GM12872 (cell line): ENCODE measurements around the gene TPSAB1.

Experiments used
- TF ChIP-seq, protein P1 (sequence below): IDR thresholded peaks from 3 replicates; pipeline ENCODE4 v1.5.1; 2011; ENCODE audit warnings: low read depth, mild to moderate bottlenecking, low read length, moderate library complexity; ENCODE audit not compliant: insufficient read depth

TPSAB1 gene

DNA sequence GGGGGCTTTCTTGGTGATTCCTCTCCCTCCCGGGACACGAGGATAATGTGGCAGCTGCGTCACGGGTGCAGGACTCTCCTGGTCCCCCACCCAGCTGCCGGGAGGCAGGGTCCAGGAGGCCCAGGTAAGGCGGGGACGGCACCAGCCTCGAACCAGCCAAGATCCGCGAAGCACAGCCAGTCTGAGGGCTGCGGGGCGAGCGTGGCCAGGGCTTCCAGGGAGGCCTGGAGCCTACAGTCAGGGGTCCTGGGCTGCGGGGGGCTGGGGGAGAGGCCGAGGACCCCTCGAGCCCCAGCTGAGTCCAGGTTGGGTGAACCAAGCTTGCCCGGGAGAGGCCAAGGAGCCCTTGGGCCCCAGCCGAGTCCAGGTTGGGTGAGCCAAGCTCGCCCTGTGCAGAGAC lies 25.3 kb downstream of the TPSAB1 start:
- TF ChIP-seq, protein P1, sequence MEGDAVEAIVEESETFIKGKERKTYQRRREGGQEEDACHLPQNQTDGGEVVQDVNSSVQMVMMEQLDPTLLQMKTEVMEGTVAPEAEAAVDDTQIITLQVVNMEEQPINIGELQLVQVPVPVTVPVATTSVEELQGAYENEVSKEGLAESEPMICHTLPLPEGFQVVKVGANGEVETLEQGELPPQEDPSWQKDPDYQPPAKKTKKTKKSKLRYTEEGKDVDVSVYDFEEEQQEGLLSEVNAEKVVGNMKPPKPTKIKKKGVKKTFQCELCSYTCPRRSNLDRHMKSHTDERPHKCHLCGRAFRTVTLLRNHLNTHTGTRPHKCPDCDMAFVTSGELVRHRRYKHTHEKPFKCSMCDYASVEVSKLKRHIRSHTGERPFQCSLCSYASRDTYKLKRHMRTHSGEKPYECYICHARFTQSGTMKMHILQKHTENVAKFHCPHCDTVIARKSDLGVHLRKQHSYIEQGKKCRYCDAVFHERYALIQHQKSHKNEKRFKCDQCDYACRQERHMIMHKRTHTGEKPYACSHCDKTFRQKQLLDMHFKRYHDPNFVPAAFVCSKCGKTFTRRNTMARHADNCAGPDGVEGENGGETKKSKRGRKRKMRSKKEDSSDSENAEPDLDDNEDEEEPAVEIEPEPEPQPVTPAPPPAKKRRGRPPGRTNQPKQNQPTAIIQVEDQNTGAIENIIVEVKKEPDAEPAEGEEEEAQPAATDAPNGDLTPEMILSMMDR: no peak

DNA sequence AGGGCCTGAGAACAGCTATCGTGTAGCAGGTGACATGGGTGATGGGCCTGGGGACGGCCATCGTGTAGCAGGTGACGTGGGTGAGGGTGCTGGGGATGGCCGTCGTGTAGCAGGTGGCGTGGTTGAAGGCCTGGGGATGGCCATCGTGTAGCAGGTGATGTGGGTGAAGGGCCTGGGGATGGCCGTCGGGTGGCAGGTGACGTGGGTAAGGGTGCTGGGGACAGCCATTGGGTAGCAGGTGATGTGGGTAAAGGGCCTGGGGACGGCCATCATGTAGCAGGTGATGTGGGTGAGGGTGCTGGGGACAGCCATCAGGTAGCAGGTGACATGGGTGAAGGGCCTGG lies 30.8 kb downstream of the TPSAB1 start:
- TF ChIP-seq, protein P1: no peak

DNA sequence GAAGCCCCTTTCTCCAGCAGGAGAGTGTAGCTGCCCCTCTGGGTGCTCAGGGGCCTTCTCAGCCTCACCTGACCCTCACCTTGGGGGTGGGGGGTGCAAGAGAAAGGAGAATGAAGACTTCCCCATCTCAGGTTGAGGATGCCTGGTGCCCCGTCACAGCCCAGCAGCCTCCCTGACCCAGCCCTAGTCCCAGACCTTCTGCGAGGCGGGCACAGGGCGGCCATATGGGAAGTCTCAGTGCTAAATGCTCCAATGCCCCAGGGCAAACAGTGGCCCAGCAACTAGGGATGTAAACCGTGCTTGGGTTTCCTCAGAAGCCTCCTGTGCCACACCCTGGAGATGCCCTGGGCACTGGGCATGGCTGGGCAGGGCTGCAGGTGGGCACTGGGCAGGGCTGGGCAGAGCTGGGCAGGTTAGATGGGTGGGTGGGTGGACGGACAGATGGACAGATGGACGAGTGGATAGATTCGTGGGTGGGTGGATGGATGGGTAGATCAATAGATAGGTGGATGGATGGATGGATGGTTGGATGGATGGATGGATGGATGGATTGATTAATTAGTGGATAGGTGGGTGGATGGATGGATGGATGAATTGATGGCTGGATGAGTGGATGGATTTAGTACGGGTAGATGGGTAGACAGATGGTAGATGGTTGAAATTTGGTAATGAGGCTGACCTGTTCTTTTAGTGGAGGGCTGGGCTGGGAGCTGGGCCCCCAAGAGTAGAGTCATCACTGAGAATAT lies 32.1 kb downstream of the TPSAB1 start:
- TF ChIP-seq, protein P1: no peak

DNA sequence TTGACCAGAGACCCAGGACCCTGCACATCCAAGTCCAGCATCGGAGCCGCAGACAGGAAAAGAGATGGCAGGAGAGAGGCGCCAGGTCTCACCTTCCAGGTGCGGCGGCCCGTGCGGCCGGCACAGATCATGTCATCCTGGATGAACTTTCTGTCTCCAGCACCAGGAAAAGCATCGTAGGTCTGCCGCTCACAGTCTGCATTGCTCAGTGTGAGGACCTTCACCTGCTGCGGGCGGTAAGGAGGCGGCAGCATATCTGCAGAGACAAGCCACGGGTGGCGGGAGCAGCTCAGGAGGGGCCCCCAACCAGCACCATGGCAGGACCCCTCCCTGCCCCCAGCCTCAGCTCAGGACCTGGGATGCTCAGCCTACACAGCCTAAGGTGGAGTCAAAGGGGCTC lies 33.3 kb downstream of the TPSAB1 start:
- TF ChIP-seq, protein P1: no peak

DNA sequence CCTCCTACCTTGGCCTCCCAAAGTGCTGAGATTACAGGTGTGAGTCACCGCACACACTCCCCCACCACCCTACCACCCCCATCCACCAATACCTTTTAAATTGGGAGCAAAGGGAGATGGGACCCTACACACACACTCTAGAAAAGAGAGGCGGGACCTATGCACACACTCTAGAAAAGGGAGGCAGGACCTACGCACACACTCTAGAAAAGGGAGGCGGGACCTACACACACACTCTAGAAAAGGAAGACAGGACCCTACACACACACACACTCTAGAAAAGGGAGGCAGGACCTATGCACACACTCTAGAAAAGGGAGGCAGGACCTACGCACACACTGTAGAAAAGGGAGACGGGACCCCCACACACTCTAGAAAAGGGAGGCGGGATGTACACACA lies 34.3 kb downstream of the TPSAB1 start:
- TF ChIP-seq, protein P1: no peak

DNA sequence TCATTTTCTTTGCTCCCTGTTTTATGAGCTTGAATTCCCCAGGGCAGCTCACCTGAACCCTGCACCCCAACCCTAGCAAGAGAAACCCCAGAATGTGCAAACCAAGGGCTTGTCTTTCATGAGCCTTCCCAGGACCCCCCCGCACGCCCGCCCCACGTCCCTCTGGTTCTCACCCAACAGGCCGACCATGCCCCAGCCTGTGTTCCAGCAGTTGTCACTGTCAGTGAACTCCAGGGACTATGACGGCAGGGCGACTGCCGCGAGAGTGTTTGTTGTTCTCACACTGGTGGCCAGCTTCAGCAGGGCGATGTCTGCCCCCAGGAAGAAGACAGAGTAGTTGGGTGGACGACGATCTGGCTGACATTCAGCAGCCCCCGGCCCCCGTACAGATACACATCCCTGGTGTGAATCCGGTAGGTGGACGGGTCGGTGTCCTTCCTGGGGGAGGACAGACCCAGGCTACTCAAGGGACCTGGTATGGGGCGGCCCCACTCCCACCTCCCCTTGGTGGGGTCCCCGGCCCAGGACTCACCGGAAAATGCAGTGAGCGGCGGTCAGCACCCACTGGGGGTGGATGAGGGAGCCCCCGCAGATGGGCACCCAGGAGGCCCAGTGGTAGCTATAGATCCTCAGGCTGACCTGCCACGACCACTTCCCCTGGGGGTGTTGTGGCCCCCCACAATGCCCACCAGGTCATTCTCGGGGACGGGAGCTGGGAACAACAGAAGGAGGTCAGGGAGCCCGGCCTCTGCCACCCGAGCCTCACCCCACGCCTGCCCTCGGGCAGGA lies 35.5 kb downstream of the TPSAB1 start:
- TF ChIP-seq, protein P1: no peak

DNA sequence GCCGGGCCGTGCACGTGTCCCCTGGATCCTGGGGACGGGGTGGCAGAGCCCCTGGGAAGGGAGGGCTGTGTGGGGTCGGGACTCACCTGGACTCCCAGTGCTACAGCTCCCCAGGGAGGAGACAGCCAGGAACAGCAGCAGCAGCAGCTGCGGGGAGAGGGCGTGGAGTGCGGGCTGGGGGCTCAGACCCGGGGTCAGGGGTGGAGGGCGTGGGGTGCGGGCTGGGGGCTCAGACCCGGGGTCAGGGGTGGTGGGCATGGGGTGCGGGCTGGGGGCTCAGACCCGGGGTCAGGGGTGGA lies 36.0 kb downstream of the TPSAB1 start:
- TF ChIP-seq, protein P1: no peak
